DND-41 (cell line): Measurements from ENCODE around the gene LTO1.

ENCODE experiments used
- ATAC-seq: fragments of 200-7000 bp; cut with Tn5 transposase; 3 replicates; pipeline ENCODE4 v1.9.1; 2021; ENCODE audit warnings: low read depth; ENCODE audit not compliant: insufficient read depth
- DNase-seq: peaks from one replicate; pipeline ENCODE4 v3.0.0-alpha.2; 2020
- H2AFZ ChIP-seq: 2 replicates; pipeline ENCODE4 v1.6.0; 2012; ENCODE audit warnings: low read depth, low read length
- H3K27ac ChIP-seq: 2 replicates; pipeline ENCODE4 v1.5.1; 2012; ENCODE audit warnings: low read length, inconsistent platforms
- H3K27me3 ChIP-seq: fragments of 200-600 bp; sonication (generic); 2 replicates; pipeline ENCODE4 v1.6.0; 2012; ENCODE audit warnings: low read length, mild to moderate bottlenecking, inconsistent platforms; ENCODE audit not compliant: insufficient read depth, poor library complexity
- H3K36me3 ChIP-seq: 2 replicates; pipeline ENCODE4 v1.5.1; 2012; ENCODE audit warnings: low read length, inconsistent platforms; ENCODE audit not compliant: insufficient read depth
- H3K4me1 ChIP-seq: 2 replicates; pipeline ENCODE4 v1.5.1; 2012; ENCODE audit warnings: mild to moderate bottlenecking, low read length; ENCODE audit not compliant: insufficient read depth
- H3K4me2 ChIP-seq: 2 replicates; pipeline ENCODE4 v1.6.0; 2012; ENCODE audit warnings: mild to moderate bottlenecking, moderate library complexity, low read length, inconsistent platforms; ENCODE audit not compliant: insufficient read depth
- H3K4me3 ChIP-seq, 2 experiments: fragments of 200-600 bp in 1 of 2; shearing (Covaris generic) in 1 of 2; 2 replicates each; pipeline ENCODE4 v1.5.1; 2012 to 2016; ENCODE audit warnings: inconsistent platforms in 2 of 2, low read length in 2 of 2, mild to moderate bottlenecking in 2 of 2, low read depth in 1 of 2, moderate library complexity in 1 of 2
- H3K79me2 ChIP-seq: 2 replicates; pipeline ENCODE4 v1.6.0; 2012; ENCODE audit warnings: low read length, inconsistent platforms; ENCODE audit not compliant: insufficient read depth
- H3K9ac ChIP-seq: 2 replicates; pipeline ENCODE4 v1.6.0; 2012; ENCODE audit warnings: low read depth, mild to moderate bottlenecking, inconsistent platforms, low read length, moderate library complexity
- H3K9me3 ChIP-seq: 2 replicates; pipeline ENCODE4 v1.5.1; 2012; ENCODE audit warnings: low read length, moderate library complexity, mild to moderate bottlenecking, inconsistent platforms; ENCODE audit not compliant: insufficient read depth, severe bottlenecking
- H4K20me1 ChIP-seq: 2 replicates; pipeline ENCODE4 v1.6.0; 2012; ENCODE audit warnings: low read length; ENCODE audit not compliant: insufficient read depth
- CTCF ChIP-seq: IDR thresholded peaks from 2 replicates; pipeline ENCODE4 v1.5.1; 2012; ENCODE audit warnings: borderline replicate concordance, low read length, moderate library complexity, mild to moderate bottlenecking; ENCODE audit not compliant: poor library complexity, severe bottlenecking; ENCODE audit errors: extremely low read depth
- EZH2 ChIP-seq: IDR thresholded peaks from 3 replicates; pipeline ENCODE4 v1.6.1; 2012; ENCODE audit warnings: borderline replicate concordance, low read depth, mild to moderate bottlenecking, moderate library complexity, low read length, inconsistent platforms; ENCODE audit not compliant: severe bottlenecking

The LTO1 gene

GRCh38 chr11:69718912-69719311 is 43.8 kb upstream of the LTO1 start:
- Histone ChIP-seq H3K36me3 (no peaks in the 10 kb centered on the region), H3K27me3 (peaks cover 13% of the 10 kb centered on the region), H4K20me1 (peaks cover 22% of the 10 kb centered on the region), H3K4me1 (no peaks in the 10 kb centered on the region), H3K4me2 (no peak overlapping the region), H2AFZ (no peak overlapping the region), H3K9ac (no peak overlapping the region), H3K4me3 (no peak overlapping the region), H3K27ac (no peak overlapping the region), H3K9me3 (no peaks in the 10 kb centered on the region), H3K79me2 (no peaks in the 10 kb centered on the region)
- ATAC-seq, result no peak
- TF ChIP-seq EZH2 (no peak), CTCF (no peak)
- no peak for DNase-seq

DNA sequence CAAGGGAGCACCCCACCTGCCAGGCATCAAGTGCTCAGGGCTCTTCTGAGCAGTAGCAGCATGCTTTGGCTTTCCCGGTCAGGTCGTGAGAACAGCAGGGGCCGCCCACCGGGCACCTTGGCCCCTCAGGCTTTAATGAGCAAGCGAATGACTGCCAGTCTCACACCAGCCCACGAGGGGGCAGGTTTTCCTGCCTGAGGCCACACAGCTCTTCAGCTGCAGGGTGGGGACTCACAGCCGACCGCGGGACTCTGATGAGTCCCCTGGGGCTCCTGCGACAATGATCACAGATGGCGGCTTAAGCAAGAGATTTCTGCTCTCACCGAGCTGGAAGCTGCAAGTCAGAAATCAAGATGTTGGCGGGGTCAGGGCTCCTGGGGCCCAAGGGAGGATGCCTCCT is 43.0 kb upstream of the LTO1 start:
- Histone ChIP-seq H3K4me2 (no peak overlapping the region), H3K4me1 (no peaks in the 10 kb centered on the region), H3K9ac (no peak overlapping the region), H3K4me3 (no peak overlapping the region), H3K27me3 (peaks cover 13% of the 10 kb centered on the region), H3K9me3 (no peaks in the 10 kb centered on the region), H3K27ac (no peak overlapping the region), H3K79me2 (no peaks in the 10 kb centered on the region), H4K20me1 (peaks cover 22% of the 10 kb centered on the region), H3K36me3 (no peaks in the 10 kb centered on the region), H2AFZ (no peak overlapping the region)
- TF ChIP-seq EZH2 (no peak), CTCF (peak; percentile 76)
- ATAC-seq, result peak; percentile 98
- DNase-seq, result peak; percentile 79

- no peak for ATAC-seq
Observed at GRCh38 chr11:69716891-69717747, 42.0 kb upstream of the LTO1 start.

More at GRCh38 chr11:69716891-69717747, 42.0 kb upstream of the LTO1 start:
- Histone ChIP-seq H4K20me1 (peaks cover 22% of the 10 kb centered on the region), H3K9me3 (no peaks in the 10 kb centered on the region), H2AFZ (no peak overlapping the region), H3K36me3 (no peaks in the 10 kb centered on the region), H3K4me3 (no peak overlapping the region), H3K9ac (no peak overlapping the region), H3K27ac (no peak overlapping the region), H3K4me1 (no peaks in the 10 kb centered on the region), H3K27me3 (peaks cover 13% of the 10 kb centered on the region), H3K4me2 (no peak overlapping the region), H3K79me2 (no peaks in the 10 kb centered on the region)
- TF ChIP-seq EZH2 (no peak), CTCF (no peak)
- no peak for DNase-seq
